SK-N-SH (cell line): ENCODE results near the gene GFI1B. TPM values are rescaled to one million over a fixed set of nuclear protein-coding genes. Genes with fewer than 3 reads are reported as not detected.
A peak's percentile ranks its signal among the peaks of the same experiment; 100 is the strongest.

Experiments
- CTCF ChIA-PET: fragments of 300-600, 350-600 bp; formaldehyde crosslinking; extraction: SDS; loops from one replicate; lab custom pipeline; 2021; lab: Yijun Ruan, JAX
- POLR2A ChIA-PET: fragments of 350-600 bp; sonication (Branson Sonifier 250); formaldehyde crosslinking; extraction: SDS; loops from one replicate; lab custom pipeline; 2020; ENCODE audit warnings: antibody characterized with exemption, inconsistent platforms; lab: Yijun Ruan, JAX
- DNase-seq: peaks from one replicate; pipeline ENCODE4 v3.0.0; 2012
- H2AFZ ChIP-seq: fragments of 200-600 bp; sonication (generic); 2 replicates; pipeline ENCODE4 v1.8.1; 2016; ENCODE audit warnings: antibody characterized with exemption, mild to moderate bottlenecking, low read depth
- H3F3A ChIP-seq: fragments of 200-600 bp; sonication (generic); replicated peaks from 2 replicates; pipeline ENCODE3; 2016; ENCODE audit warnings: antibody characterized with exemption, mild to moderate bottlenecking; ENCODE audit not compliant: insufficient read depth
- H3K27ac ChIP-seq, 2 experiments: fragments of 200-500 bp in 1 of 2; fragments of 200-600 bp in 1 of 2; sonication (Bioruptor generic) in 1 of 2; sonication (generic), shearing (Covaris generic) in 1 of 2; 2 replicates each; pipeline versions ENCODE4 v1.5.1 to v1.6.1; 2014 to 2016; ENCODE audit warnings: low read depth in 2 of 2, inconsistent platforms in 1 of 2, low read length in 1 of 2, mild to moderate bottlenecking in 1 of 2, mixed read lengths in 1 of 2
- H3K27me3 ChIP-seq: fragments of 200-600 bp; sonication (generic), shearing (Covaris generic); 2 replicates; pipeline ENCODE4 v1.6.1; 2016; ENCODE audit warnings: mixed run types; ENCODE audit not compliant: insufficient read depth
- H3K36me3 ChIP-seq, 2 experiments: fragments of 200-500 bp in 1 of 2; fragments of 200-600 bp in 1 of 2; sonication (Bioruptor generic) in 1 of 2; sonication (generic) in 1 of 2; replicated peaks in 1 of 2; 2 replicates each; pipeline versions ENCODE3 to v1.5.1; 2014 to 2016; ENCODE audit warnings: low read length in 1 of 2, mild to moderate bottlenecking in 1 of 2; ENCODE audit not compliant: insufficient read depth in 2 of 2, control insufficient read depth in 1 of 2
- H3K4me1 ChIP-seq, 2 experiments: fragments of 200-500 bp in 1 of 2; fragments of 200-600 bp in 1 of 2; sonication (Bioruptor generic) in 1 of 2; sonication (generic), shearing (Covaris generic) in 1 of 2; 2 replicates each; pipeline versions ENCODE4 v1.5.1 to v1.6.1; 2014 to 2016; ENCODE audit warnings: low read depth in 1 of 2, low read length in 1 of 2, mixed run types in 1 of 2; ENCODE audit not compliant: insufficient read depth in 2 of 2, control insufficient read depth in 1 of 2
- H3K4me2 ChIP-seq: fragments of 200-600 bp; sonication (generic), shearing (Covaris generic); 2 replicates; pipeline ENCODE4 v1.6.1; 2017; ENCODE audit warnings: mixed run types
- H3K4me3 ChIP-seq, 2 experiments: fragments of 200-500 bp in 1 of 2; fragments of 200-600 bp in 1 of 2; sonication (Bioruptor generic) in 1 of 2; sonication (generic), shearing (Covaris generic) in 1 of 2; 2 replicates each; pipeline versions ENCODE4 v1.5.1 to v1.8.1; 2014 to 2016; ENCODE audit warnings: low read depth in 2 of 2, inconsistent platforms in 1 of 2, low read length in 1 of 2, mild to moderate bottlenecking in 1 of 2, mixed read lengths in 1 of 2, moderate library complexity in 1 of 2
- H3K79me2 ChIP-seq: fragments of 200-600 bp; sonication (generic); 2 replicates; pipeline ENCODE4 v1.8.1; 2017; ENCODE audit warnings: mild to moderate bottlenecking; ENCODE audit not compliant: insufficient read depth
- H3K9ac ChIP-seq: fragments of 200-600 bp; sonication (generic); 2 replicates; pipeline ENCODE4 v1.6.1; 2017; ENCODE audit warnings: mixed run types
- H3K9me2 ChIP-seq: fragments of 200-600 bp; sonication (generic); 2 replicates; pipeline ENCODE4 v1.6.1; 2017; ENCODE audit warnings: mixed run types
- H3K9me3 ChIP-seq: fragments of 200-600 bp; sonication (generic); 2 replicates; pipeline ENCODE4 v1.6.1; 2017; ENCODE audit warnings: mixed run types, mild to moderate bottlenecking, moderate library complexity
- H4K20me1 ChIP-seq: fragments of 200-600 bp; sonication (generic); 2 replicates; pipeline ENCODE4 v1.6.1; 2017; ENCODE audit warnings: mild to moderate bottlenecking, mixed run types; ENCODE audit not compliant: insufficient read depth
- CHD2 ChIP-seq: fragments of 150-350 bp; IDR thresholded peaks from 2 replicates; pipeline ENCODE4 v1.6.1; 2018; ENCODE audit warnings: low read length; ENCODE audit not compliant: partially characterized antibody
- EP300 ChIP-seq, 2 experiments: IDR thresholded peaks; 2 replicates each; pipeline versions ENCODE4 v1.4.0 to v1.6.1; 2012; ENCODE audit warnings: borderline replicate concordance in 1 of 2, low read depth in 1 of 2, low read length in 1 of 2
- FOXM1 ChIP-seq: IDR thresholded peaks from 2 replicates; pipeline ENCODE4 v1.4.0; 2012; ENCODE audit warnings: low read depth, mild to moderate bottlenecking
- GABPA ChIP-seq: IDR thresholded peaks from 2 replicates; pipeline ENCODE4 v1.4.0; 2012; ENCODE audit warnings: low read depth, mild to moderate bottlenecking
- MEF2A ChIP-seq: IDR thresholded peaks from 2 replicates; pipeline ENCODE4 v1.4.0; 2012; ENCODE audit warnings: low read depth, borderline replicate concordance
- MXI1 ChIP-seq: IDR thresholded peaks from 2 replicates; pipeline ENCODE4 v1.6.1; 2012; ENCODE audit warnings: mild to moderate bottlenecking, low read depth, low read length, improper control_type of control experiment
- NFIC ChIP-seq: IDR thresholded peaks from 2 replicates; pipeline ENCODE4 v1.4.0; 2012; ENCODE audit warnings: borderline replicate concordance
- NRF1 ChIP-seq: IDR thresholded peaks from 2 replicates; pipeline ENCODE4 v1.6.1; 2012; ENCODE audit warnings: low read depth, mild to moderate bottlenecking, low read length
- RAD21 ChIP-seq: IDR thresholded peaks from 2 replicates; pipeline ENCODE4 v1.6.1; 2012; ENCODE audit warnings: mild to moderate bottlenecking, low read length
- RCOR1 ChIP-seq: fragments of 150-350 bp; IDR thresholded peaks from 2 replicates; pipeline ENCODE4 v1.6.1; 2017; ENCODE audit warnings: antibody characterized with exemption, low read length
- RFX5 ChIP-seq: IDR thresholded peaks from 2 replicates; pipeline ENCODE4 v1.6.1; 2012; ENCODE audit warnings: mild to moderate bottlenecking, improper control_type of control experiment, low read length
- RXRA ChIP-seq: IDR thresholded peaks from 2 replicates; pipeline ENCODE4 v1.4.0; 2012; ENCODE audit warnings: low read depth, mild to moderate bottlenecking, borderline replicate concordance
- SIN3A ChIP-seq: IDR thresholded peaks from 2 replicates; pipeline ENCODE4 v1.6.1; 2012; ENCODE audit warnings: low read depth, mild to moderate bottlenecking, low read length, moderate library complexity, borderline replicate concordance
- SMC3 ChIP-seq: IDR thresholded peaks from 2 replicates; pipeline ENCODE4 v1.6.1; 2012; ENCODE audit warnings: low read depth, low read length, improper control_type of control experiment
- TEAD4 ChIP-seq: IDR thresholded peaks from 2 replicates; pipeline ENCODE4 v1.4.0; 2012; ENCODE audit warnings: mild to moderate bottlenecking, borderline replicate concordance; ENCODE audit not compliant: insufficient read depth
- YY1 ChIP-seq: IDR thresholded peaks from 2 replicates; pipeline ENCODE4 v1.4.0; 2012; ENCODE audit warnings: low read depth, mild to moderate bottlenecking
- WGBS: methylation state at CpG from one replicate; pipeline ENCODE4 v1.1.6; 2017; ENCODE audit warnings: low lambda C conversion rate; 5-methylcytosine and 5-hydroxymethylcytosine counted together
- polyA plus RNA-seq, 3 experiments: library from polyadenylated mRNA; depleted of rRNA; stranded (reverse); fragments of >200 nt; gene quantifications; 2 replicates each; pipeline ENCODE4 v1.2.3, GENCODE V29; 2012
- TF ChIP-seq, protein P1 (sequence below): fragments of 150-350 bp; IDR thresholded peaks from 2 replicates; pipeline ENCODE4 v1.6.1; 2016; ENCODE audit warnings: mild to moderate bottlenecking, low read depth, low read length
- TF ChIP-seq, protein P2 (sequence below): IDR thresholded peaks from 2 replicates; pipeline ENCODE4 v1.6.1; 2012; ENCODE audit warnings: mild to moderate bottlenecking, low read depth, low read length, moderate library complexity

Gene GFI1B
- polyA plus RNA-seq, 1 of the 3 experiments (the other 2 are of a cell fraction) = not detected

DNA sequence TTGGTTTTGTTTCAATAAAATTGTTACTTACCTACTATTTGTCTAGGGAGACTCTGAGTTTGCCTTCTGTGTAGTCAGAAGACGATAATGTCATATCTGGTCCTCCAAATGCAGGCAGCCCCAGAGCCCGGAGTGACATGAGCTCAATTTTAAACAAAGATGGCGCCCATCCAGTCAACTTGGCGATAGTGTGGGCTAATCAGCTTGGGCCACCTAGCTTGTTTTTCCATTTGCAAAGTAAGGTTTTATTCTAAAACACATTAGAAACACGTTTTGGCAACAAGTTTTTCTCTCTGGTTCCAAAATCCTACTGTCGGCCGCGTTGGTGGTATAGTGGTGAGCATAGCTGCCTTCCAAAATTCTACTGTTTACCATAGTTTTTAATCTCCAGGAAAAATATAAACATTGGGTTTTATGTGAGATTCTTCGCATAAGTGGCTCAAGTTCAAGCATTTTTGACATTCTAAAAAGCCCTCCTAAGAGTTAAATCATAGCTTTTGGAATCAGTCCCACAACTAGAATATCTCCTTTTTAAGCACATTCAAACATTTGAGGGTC is 47.2 kb upstream of the GFI1B start (continued):
- TF ChIP-seq, protein P1, sequence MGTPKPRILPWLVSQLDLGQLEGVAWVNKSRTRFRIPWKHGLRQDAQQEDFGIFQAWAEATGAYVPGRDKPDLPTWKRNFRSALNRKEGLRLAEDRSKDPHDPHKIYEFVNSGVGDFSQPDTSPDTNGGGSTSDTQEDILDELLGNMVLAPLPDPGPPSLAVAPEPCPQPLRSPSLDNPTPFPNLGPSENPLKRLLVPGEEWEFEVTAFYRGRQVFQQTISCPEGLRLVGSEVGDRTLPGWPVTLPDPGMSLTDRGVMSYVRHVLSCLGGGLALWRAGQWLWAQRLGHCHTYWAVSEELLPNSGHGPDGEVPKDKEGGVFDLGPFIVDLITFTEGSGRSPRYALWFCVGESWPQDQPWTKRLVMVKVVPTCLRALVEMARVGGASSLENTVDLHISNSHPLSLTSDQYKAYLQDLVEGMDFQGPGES = no peak
- TF ChIP-seq FOXM1 = no peak
- no peak for TF ChIP-seq CHD2
- TF ChIP-seq RAD21 = no peak
- no peak for TF ChIP-seq GABPA
- no peak for TF ChIP-seq TEAD4

DNA sequence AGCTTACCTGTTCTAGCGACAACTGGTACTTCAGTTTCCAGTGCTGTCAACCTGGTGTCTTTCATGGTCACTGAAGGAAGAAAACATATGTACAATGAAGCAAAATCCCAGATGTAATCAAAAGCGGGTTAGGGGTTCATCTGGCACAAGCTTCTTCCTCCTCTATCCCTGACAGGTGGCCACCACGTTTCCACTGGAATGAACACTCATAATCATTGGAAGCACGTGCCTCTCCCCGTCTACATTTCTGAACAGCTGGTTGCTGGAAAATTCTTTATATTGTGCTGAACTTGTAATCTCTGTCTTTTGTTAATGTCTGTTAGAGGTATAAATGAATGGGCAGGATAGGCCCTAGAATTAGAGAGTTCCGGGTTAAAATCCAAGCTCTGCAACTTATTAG is 43.5 kb upstream of the GFI1B start:
- Histone ChIP-seq H3K36me3 (peaks cover 6 to 18% of the 10 kb centered on the region in 2 experiments), H4K20me1 (no peaks in the 10 kb centered on the region; the same call in none of the 2 replicates), H3K9ac (no peak overlapping the region), H3K79me2 (peaks cover 56% of the 10 kb centered on the region), H3K4me1 (no peaks in the 10 kb centered on the region), H3K27ac (no peak overlapping the region), H3K4me3 (no peak overlapping the region), H3K9me2 (no peaks in the 10 kb centered on the region), H3K9me3 (no peaks in the 10 kb centered on the region), H3K4me2 (no peak overlapping the region), H3K27me3 (no peaks in the 10 kb centered on the region), H2AFZ (no peak overlapping the region), H3F3A (no peaks in the 10 kb centered on the region)
- WGBS = 93% methylated on average over 6 of the region's 6 CpGs
- ChIA-PET CTCF (interaction anchor here (1.1 to 2.2 kb wide), 8 partner anchors 9 to 284 kb away, joined by 3 to 8 read pairs (median 6); partner anchors contain the start of gene TSC1), POLR2A (interaction anchor here (0.9 kb wide), 1 partner anchor 9 kb away, joined by 5 read pairs; the partner anchor contains the start of gene TSC1)
- TF ChIP-seq RCOR1 (no peak), NFIC (no peak), MXI1 (no peak), RXRA (no peak), NRF1 (no peak), SMC3 (no peak), RFX5 (no peak)
- TF ChIP-seq, protein P1 = no peak
- DNase-seq = no peak

DNA sequence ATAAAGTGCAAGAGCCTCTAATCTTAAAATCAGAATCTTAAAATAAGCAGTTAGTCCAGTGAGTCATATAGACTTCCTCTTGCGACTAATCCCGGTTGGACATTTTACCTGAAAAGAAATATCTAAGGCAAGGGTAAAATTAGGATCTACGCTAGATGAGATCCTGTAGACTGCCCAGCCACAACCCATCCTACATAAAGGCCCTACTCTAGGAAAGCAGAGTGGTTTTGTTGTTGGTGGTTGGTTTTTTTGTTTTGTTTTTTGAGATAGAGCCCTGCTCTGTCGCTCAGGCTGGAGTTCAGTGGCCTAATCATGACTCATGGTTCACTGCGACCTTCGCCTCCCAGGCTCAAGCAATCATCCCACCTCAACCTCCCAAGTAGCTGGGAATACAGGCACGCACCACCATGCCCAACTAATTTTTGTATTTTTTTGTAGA is 41.0 kb upstream of the GFI1B start:
- no peaks in the 10 kb centered on the region for H3K9me2 ChIP-seq
- ChIA-PET POLR2A (no interaction called here), CTCF (no interaction called here)
- H3K9ac ChIP-seq = no peak overlapping the region
- WGBS = 95% methylated on average over 7 of the region's 7 CpGs
- peaks cover 0 to 5% of the 10 kb centered on the region in 2 experiments for H3K36me3 ChIP-seq
- H3K79me2 ChIP-seq = peaks cover 72% of the 10 kb centered on the region
- no peak for DNase-seq
- no peaks in the 10 kb centered on the region for H3K9me3 ChIP-seq
- no peak overlapping the region for H2AFZ ChIP-seq
- no peak overlapping the region for H3K4me2 ChIP-seq
- peaks cover 0 to 2% of the 10 kb centered on the region in 2 experiments; a peak in 2 of 4 replicates for H3K4me1 ChIP-seq
- peak overlapping the region in 1 of 2 experiments; percentile 10; a peak in 1 of 4 replicates for H3K27ac ChIP-seq
- no peaks in the 10 kb centered on the region for H3K27me3 ChIP-seq
- H4K20me1 ChIP-seq = no peaks in the 10 kb centered on the region; the same call in none of the 2 replicates
- no peak overlapping the region for H3K4me3 ChIP-seq
- no peaks in the 10 kb centered on the region for H3F3A ChIP-seq
- TF ChIP-seq MEF2A (no peak), MXI1 (no peak), EP300 (IDR thresholded peaks at IDR 0.05; ENCODE audit: borderline replicate concordance in 1 of 2, low read depth in 1 of 2, low read length in 1 of 2) (no peak), SIN3A (no peak), SMC3 (no peak), YY1 (no peak)
- TF ChIP-seq, protein P2, sequence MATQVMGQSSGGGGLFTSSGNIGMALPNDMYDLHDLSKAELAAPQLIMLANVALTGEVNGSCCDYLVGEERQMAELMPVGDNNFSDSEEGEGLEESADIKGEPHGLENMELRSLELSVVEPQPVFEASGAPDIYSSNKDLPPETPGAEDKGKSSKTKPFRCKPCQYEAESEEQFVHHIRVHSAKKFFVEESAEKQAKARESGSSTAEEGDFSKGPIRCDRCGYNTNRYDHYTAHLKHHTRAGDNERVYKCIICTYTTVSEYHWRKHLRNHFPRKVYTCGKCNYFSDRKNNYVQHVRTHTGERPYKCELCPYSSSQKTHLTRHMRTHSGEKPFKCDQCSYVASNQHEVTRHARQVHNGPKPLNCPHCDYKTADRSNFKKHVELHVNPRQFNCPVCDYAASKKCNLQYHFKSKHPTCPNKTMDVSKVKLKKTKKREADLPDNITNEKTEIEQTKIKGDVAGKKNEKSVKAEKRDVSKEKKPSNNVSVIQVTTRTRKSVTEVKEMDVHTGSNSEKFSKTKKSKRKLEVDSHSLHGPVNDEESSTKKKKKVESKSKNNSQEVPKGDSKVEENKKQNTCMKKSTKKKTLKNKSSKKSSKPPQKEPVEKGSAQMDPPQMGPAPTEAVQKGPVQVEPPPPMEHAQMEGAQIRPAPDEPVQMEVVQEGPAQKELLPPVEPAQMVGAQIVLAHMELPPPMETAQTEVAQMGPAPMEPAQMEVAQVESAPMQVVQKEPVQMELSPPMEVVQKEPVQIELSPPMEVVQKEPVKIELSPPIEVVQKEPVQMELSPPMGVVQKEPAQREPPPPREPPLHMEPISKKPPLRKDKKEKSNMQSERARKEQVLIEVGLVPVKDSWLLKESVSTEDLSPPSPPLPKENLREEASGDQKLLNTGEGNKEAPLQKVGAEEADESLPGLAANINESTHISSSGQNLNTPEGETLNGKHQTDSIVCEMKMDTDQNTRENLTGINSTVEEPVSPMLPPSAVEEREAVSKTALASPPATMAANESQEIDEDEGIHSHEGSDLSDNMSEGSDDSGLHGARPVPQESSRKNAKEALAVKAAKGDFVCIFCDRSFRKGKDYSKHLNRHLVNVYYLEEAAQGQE = no peak
